ENCODE measurements around the gene SNRNP48. TPM values are rescaled to one million over a fixed set of nuclear protein-coding genes. Genes with fewer than 3 reads are reported as not detected.

SNRNP48 gene
- total and polyA plus RNA-seq, 2 experiments from 2014 or later, result 11.5 to 13.1 TPM

DNA sequence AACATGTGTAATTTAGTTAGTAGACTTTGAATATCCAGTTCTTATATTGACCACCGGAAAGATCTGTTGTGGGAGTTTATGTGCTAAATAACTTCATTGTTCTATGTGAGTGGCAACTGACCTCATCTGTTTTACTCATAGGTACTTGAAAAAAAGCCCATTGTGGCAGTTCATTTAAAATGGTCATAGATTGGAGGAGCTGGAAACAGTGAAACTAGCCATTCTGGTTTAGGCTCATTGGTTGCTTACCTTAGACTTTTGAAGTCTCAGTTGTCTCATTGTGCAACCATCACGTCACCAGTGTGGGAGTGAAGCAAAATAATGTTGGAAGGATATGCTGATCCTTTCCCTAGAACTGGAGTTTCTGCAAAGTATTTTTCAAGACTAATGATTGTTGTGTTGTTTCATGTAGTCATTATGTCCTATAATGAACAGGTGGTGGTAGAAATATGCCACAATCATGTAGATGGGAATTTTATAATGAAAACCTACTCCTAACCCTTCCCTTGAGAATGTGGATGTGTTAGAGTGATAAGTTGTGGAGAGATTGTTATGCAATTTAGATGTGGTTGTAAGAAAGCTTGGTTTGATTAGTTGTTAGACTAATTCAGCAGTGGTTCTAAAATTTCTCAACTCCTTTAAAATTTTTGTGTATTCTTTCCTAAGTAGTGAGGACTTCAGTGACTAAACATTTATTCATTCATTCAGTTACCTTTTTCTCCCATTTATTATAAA is 30.2 kb upstream of the SNRNP48 start:
- no peak for TF ChIP-seq EZH2 (IDR thresholded peaks at IDR 0.05; ENCODE audit: insufficient read depth, poor library complexity, severe bottlenecking)
- TF ChIP-seq EZH2phosphoT487 (IDR thresholded peaks at IDR 0.05; ENCODE audit: insufficient read depth, low read depth), result no peak
- Histone ChIP-seq H4K20me1 (ENCODE audit: insufficient read depth) (no peaks in the 10 kb centered on the region), H2AFZ (no peak overlapping the region), H3K4me2 (ENCODE audit: unreplicated experiment) (no peak overlapping the region), H3K27ac (peak overlapping the region; percentile 49), H3K4me1 (ENCODE audit: insufficient read depth) (0 out of 2 replicates have a peak, but pooled peaks cover 11% of the 10 kb centered on the region), H3K4me3 (no peak overlapping the region), H3F3A (ENCODE audit: insufficient read depth) (peaks cover 38% of the 10 kb centered on the region), H3K36me3 (ENCODE audit: low read depth) (peaks cover 68% of the 10 kb centered on the region), H3K9ac (no peak overlapping the region), H3K79me2 (ENCODE audit: insufficient read depth) (peaks cover 67% of the 10 kb centered on the region), H3K27me3 (replicated peaks; ENCODE audit: insufficient read depth) (no peaks in the 10 kb centered on the region), H3K9me2 (ENCODE audit: insufficient read depth) (no peaks in the 10 kb centered on the region), H3K9me3 (ENCODE audit: low read depth) (no peaks in the 10 kb centered on the region)
- in situ Hi-C loops (cut with MboI), result no loop called here
- DNase-seq, result peak; percentile 62
- WGBS, 2 experiments (ENCODE audit: low coverage in 1 of 2, low lambda C conversion rate in 2 of 2, missing lambda C conversion rate in 2 of 2), result 62 to 78% methylated on average over 2 of the region's 2 CpGs

DNA sequence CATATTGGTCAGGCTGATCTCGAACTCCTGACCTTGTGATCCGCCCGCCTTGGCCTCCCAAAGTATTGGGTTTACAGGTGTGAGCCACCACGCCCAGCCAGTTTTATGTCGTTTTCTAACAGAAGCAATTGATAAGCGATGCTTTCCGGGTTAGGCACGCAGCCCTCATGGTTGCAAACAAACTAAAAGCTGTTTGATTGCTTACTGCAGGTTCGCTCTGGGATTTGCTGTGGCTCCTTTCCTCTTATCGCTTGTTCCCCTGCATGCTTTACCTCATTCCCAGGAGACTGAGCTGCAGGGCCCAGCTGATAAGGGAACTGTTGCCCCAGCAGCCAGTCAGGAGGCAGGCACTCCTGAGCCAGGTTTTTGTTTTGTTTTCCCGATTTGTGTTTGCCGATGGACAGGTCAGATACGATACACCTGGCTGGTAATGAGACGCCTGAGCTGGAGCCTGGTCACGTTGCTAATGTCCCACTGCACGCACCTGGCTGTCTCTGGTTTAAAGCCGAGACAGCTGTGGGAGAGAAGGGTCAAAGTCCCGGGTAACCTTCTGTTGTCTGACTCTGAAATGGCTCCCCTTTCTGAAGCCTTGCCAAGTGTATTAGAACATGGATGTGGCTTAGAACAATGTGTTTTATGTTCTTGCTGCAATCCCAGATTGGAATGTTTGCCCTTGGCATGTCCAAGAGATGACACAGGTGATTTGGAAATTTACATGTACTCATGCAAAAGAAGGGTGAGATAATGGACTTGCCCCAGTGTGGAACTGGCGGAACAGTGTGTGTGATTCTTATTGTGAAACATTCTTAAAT is 28.6 kb upstream of the SNRNP48 start:
- H3K4me3 ChIP-seq, result no peak overlapping the region
- H3F3A ChIP-seq (ENCODE audit: insufficient read depth), result peaks cover 52% of the 10 kb centered on the region
- no peak overlapping the region for H3K27ac ChIP-seq
- no peaks in the 10 kb centered on the region for H3K9me2 ChIP-seq (ENCODE audit: insufficient read depth)
- H3K9ac ChIP-seq, result no peak overlapping the region
- H3K4me2 ChIP-seq (ENCODE audit: unreplicated experiment), result no peak overlapping the region
- H2AFZ ChIP-seq, result no peak overlapping the region
- TF ChIP-seq EZH2 (IDR thresholded peaks at IDR 0.05; ENCODE audit: insufficient read depth, poor library complexity, severe bottlenecking) (no peak), EZH2phosphoT487 (IDR thresholded peaks at IDR 0.05; ENCODE audit: insufficient read depth, low read depth) (no peak)
- peaks cover 26% of the 10 kb centered on the region for H3K4me1 ChIP-seq (ENCODE audit: insufficient read depth)
- no peaks in the 10 kb centered on the region for H3K9me3 ChIP-seq (ENCODE audit: low read depth)
- DNase-seq, result peak; percentile 51
- no peaks in the 10 kb centered on the region for H3K27me3 ChIP-seq (replicated peaks; ENCODE audit: insufficient read depth)
- in situ Hi-C loops (cut with MboI), result no loop called here
- 80 to 85% methylated on average over 19 of the region's 19 CpGs for WGBS, 2 experiments (ENCODE audit: low coverage in 1 of 2, low lambda C conversion rate in 2 of 2, missing lambda C conversion rate in 2 of 2)
- peaks cover 63% of the 10 kb centered on the region for H3K36me3 ChIP-seq (ENCODE audit: low read depth)
- peaks cover 52% of the 10 kb centered on the region for H3K79me2 ChIP-seq (ENCODE audit: insufficient read depth)
- no peaks in the 10 kb centered on the region for H4K20me1 ChIP-seq (ENCODE audit: insufficient read depth)

DNA sequence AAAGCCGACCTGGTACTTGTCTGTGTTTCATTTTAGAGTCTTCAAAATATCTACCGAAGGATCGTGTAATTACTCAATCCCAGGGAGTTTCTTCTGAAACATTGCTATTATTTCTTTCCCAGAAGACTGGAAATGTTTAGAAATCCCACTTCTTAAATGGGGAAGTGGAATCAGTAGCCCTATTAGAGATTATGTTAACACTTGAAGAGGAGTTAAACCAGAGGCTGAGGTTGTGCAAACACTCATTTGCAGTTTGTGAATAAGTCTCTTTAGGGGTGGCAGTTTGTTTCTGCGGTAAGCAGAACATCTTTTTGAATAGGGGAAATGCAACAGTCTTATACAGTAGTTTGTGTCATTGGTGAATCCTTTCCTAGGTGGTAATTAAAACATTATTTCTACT is 27.2 kb upstream of the SNRNP48 start:
- Histone ChIP-seq H2AFZ (no peak overlapping the region), H3K4me1 (ENCODE audit: insufficient read depth) (peaks cover 41% of the 10 kb centered on the region), H3K9me3 (ENCODE audit: low read depth) (no peaks in the 10 kb centered on the region), H3K4me2 (ENCODE audit: unreplicated experiment) (no peak overlapping the region), H3K36me3 (ENCODE audit: low read depth) (peaks cover 64% of the 10 kb centered on the region), H3K4me3 (no peak overlapping the region), H3K27ac (no peak overlapping the region), H3K27me3 (replicated peaks; ENCODE audit: insufficient read depth) (no peaks in the 10 kb centered on the region), H4K20me1 (ENCODE audit: insufficient read depth) (no peaks in the 10 kb centered on the region), H3K79me2 (ENCODE audit: insufficient read depth) (peaks cover 39% of the 10 kb centered on the region), H3F3A (ENCODE audit: insufficient read depth) (peaks cover 66% of the 10 kb centered on the region), H3K9ac (no peak overlapping the region), H3K9me2 (ENCODE audit: insufficient read depth) (no peaks in the 10 kb centered on the region)
- in situ Hi-C loops (cut with MboI), result no loop called here
- no peak for DNase-seq
- TF ChIP-seq EZH2phosphoT487 (IDR thresholded peaks at IDR 0.05; ENCODE audit: insufficient read depth, low read depth) (no peak), EZH2 (IDR thresholded peaks at IDR 0.05; ENCODE audit: insufficient read depth, poor library complexity, severe bottlenecking) (no peak)
- WGBS, 2 experiments (ENCODE audit: low coverage in 1 of 2, low lambda C conversion rate in 2 of 2, missing lambda C conversion rate in 2 of 2), result 58 to 70% methylated on average over 4 of the region's 4 CpGs

DNA sequence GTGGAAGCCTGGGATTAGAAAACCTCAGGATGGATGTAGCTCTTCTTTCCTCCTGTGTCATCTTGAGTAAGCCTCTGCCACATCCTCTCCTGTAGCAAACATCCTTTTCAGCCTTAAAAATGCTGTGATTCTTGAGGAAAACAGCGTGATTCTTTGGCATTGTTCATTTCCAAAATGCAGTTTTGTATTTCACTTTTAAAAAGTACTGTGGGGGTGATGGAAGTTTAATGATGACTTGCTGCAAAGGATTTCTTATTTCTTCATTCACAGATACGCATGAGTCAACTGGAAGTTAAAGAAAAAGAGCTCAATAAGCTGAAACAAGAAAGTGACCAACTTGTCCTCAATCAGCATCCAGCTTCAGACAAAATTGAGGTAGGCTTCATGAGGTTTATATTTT is 23.9 kb upstream of the SNRNP48 start:
- peak; percentile 85 for DNase-seq
- Histone ChIP-seq H3K4me2 (ENCODE audit: unreplicated experiment) (peak overlapping the region; percentile 25), H3K4me3 (peak overlapping the region; percentile 18), H4K20me1 (ENCODE audit: insufficient read depth) (no peaks in the 10 kb centered on the region), H3K27me3 (replicated peaks; ENCODE audit: insufficient read depth) (no peaks in the 10 kb centered on the region), H3K36me3 (ENCODE audit: low read depth) (peaks cover 72% of the 10 kb centered on the region), H3K79me2 (ENCODE audit: insufficient read depth) (peaks cover 29% of the 10 kb centered on the region), H3K9me2 (ENCODE audit: insufficient read depth) (no peaks in the 10 kb centered on the region), H3K4me1 (ENCODE audit: insufficient read depth) (peaks cover 39% of the 10 kb centered on the region), H3F3A (ENCODE audit: insufficient read depth) (peaks cover 49% of the 10 kb centered on the region), H3K9me3 (ENCODE audit: low read depth) (no peaks in the 10 kb centered on the region), H3K27ac (peak overlapping the region; percentile 78), H3K9ac (peak overlapping the region; percentile 61), H2AFZ (peak overlapping the region; percentile 23)
- in situ Hi-C loops (cut with MboI), result no loop called here
- 23 to 34% methylated on average over 2 of the region's 2 CpGs for WGBS, 2 experiments (ENCODE audit: low coverage in 1 of 2, low lambda C conversion rate in 2 of 2, missing lambda C conversion rate in 2 of 2)
- TF ChIP-seq EZH2 (IDR thresholded peaks at IDR 0.05; ENCODE audit: insufficient read depth, poor library complexity, severe bottlenecking), result no peak
- no peak for TF ChIP-seq EZH2phosphoT487 (IDR thresholded peaks at IDR 0.05; ENCODE audit: insufficient read depth, low read depth)
